ENCODE results near the gene GRID1.

GRCh38 chr10:86177537-86178155 lies 188.9 kb downstream of the GRID1 start:
- TF ChIP-seq TAF1 (IDR thresholded peaks at IDR 0.05; ENCODE audit: low read depth, low read length) (no peak), POLR2A (IDR thresholded peaks at IDR 0.05; ENCODE audit: low read depth, low read length) (no peak)

Data from GM12891 (cell line).